Smooth muscle cell (in vitro differentiated cells): Measurements from ENCODE around the gene EGFL7. TPM values are rescaled to one million over a fixed set of nuclear protein-coding genes. Genes with fewer than 3 reads are reported as not detected.

Experiments used
- DNase-seq: peaks from one replicate; lab custom pipeline; 2025; ENCODE audit not compliant: unreplicated experiment; lab: John Stamatoyannopoulos, UW
- H2AFZ ChIP-seq: fragments of 200-600 bp; sonication (generic); 2 replicates; pipeline ENCODE4 v1.6.0; 2016; ENCODE audit warnings: antibody characterized with exemption, low read depth, mild to moderate bottlenecking
- H3F3A ChIP-seq: fragments of 200-600 bp; sonication (generic); 2 replicates; pipeline ENCODE4 v1.6.0; 2017; ENCODE audit warnings: antibody characterized with exemption, low read depth
- H3K27ac ChIP-seq: fragments of 200-600 bp; sonication (generic); 2 replicates; pipeline ENCODE4 v1.5.1; 2016; ENCODE audit warnings: low read depth, mild to moderate bottlenecking
- H3K27me3 ChIP-seq: fragments of 200-600 bp; sonication (generic); 2 replicates; pipeline ENCODE4 v1.6.1; 2016; ENCODE audit warnings: low read depth, mild to moderate bottlenecking
- H3K36me3 ChIP-seq: fragments of 200-600 bp; sonication (generic); 2 replicates; pipeline ENCODE4 v1.5.1; 2016; ENCODE audit warnings: low read depth
- H3K4me1 ChIP-seq: fragments of 200-600 bp; sonication (generic); 2 replicates; pipeline ENCODE4 v1.5.1; 2016; ENCODE audit warnings: low read depth
- H3K4me2 ChIP-seq: fragments of 200-600 bp; sonication (generic); 2 replicates; pipeline ENCODE4 v1.6.0; 2016; ENCODE audit warnings: mild to moderate bottlenecking
- H3K4me3 ChIP-seq: fragments of 200-600 bp; sonication (generic); 2 replicates; pipeline ENCODE4 v1.5.1; 2016; ENCODE audit warnings: mild to moderate bottlenecking
- H3K79me2 ChIP-seq: fragments of 200-600 bp; sonication (generic); 2 replicates; pipeline ENCODE4 v1.6.0; 2016; ENCODE audit warnings: low read depth, mild to moderate bottlenecking
- H3K9ac ChIP-seq: fragments of 200-600 bp; sonication (generic); 2 replicates; pipeline ENCODE4 v1.6.0; 2016; ENCODE audit warnings: low read depth
- H3K9me3 ChIP-seq: fragments of 200-600 bp; sonication (generic); replicated peaks from 2 replicates; pipeline ENCODE4 v1.5.1; 2016; ENCODE audit warnings: low read depth
- H4K20me1 ChIP-seq: fragments of 200-600 bp; sonication (generic); 2 replicates; pipeline ENCODE4 v1.6.0; 2016; ENCODE audit warnings: low read depth
- CTCF ChIP-seq: fragments of 200-600 bp; sonication (generic); IDR thresholded peaks from 2 replicates; pipeline ENCODE4 v1.5.1; 2017; ENCODE audit warnings: borderline replicate concordance, mild to moderate bottlenecking, antibody characterized with exemption; ENCODE audit not compliant: insufficient read depth, poor library complexity, severe bottlenecking
- WGBS: methylation state at CpG from one replicate; pipeline ENCODE4 v1.1.7; 2016; ENCODE audit warnings: low lambda C conversion rate; 5-methylcytosine and 5-hydroxymethylcytosine counted together
- polyA plus RNA-seq: library from polyadenylated mRNA; unstranded; fragments of >200 nt; fragmentation: Nextera tagmentation; extraction: Ambion mirVana; gene quantifications from 2 replicates; pipeline ENCODE4 v1.2.1, GENCODE V29; 2016
- total RNA-seq: library from RNA; depleted of rRNA; stranded (reverse); fragments of >200 nt; gene quantifications from 2 replicates; pipeline ENCODE4 v1.2.3, GENCODE V29; 2014

Gene EGFL7
- total and polyA plus RNA-seq, 2 experiments from 2014 or later = 61.8 to 239 TPM

GRCh38 chr9:136654820-136655535 is 7.7 kb upstream of the EGFL7 start:
- TF ChIP-seq CTCF = no peak
- Histone ChIP-seq H3K79me2 (no peaks in the 10 kb centered on the region), H3K36me3 (no peaks in the 10 kb centered on the region), H3K9ac (no peak overlapping the region), H3K27ac (no peak overlapping the region), H3F3A (no peaks in the 10 kb centered on the region), H3K27me3 (no peaks in the 10 kb centered on the region), H3K4me2 (no peak overlapping the region), H4K20me1 (no peaks in the 10 kb centered on the region), H3K4me1 (no peaks in the 10 kb centered on the region), H3K4me3 (no peak overlapping the region), H3K9me3 (no peaks in the 10 kb centered on the region), H2AFZ (no peak overlapping the region)
- DNase-seq = no peak
- 93% methylated on average over 15 of the region's 15 CpGs for WGBS

GRCh38 chr9:136655536-136656182 is 7.1 kb upstream of the EGFL7 start:
- H3K9ac ChIP-seq = no peak overlapping the region
- H3K36me3 ChIP-seq = no peaks in the 10 kb centered on the region
- H3K4me2 ChIP-seq = no peak overlapping the region
- H3K79me2 ChIP-seq = no peaks in the 10 kb centered on the region
- H3F3A ChIP-seq = no peaks in the 10 kb centered on the region
- peak overlapping the region; percentile 72 for H2AFZ ChIP-seq
- no peak overlapping the region for H3K4me3 ChIP-seq
- H3K27ac ChIP-seq = no peak overlapping the region
- no peaks in the 10 kb centered on the region for H4K20me1 ChIP-seq
- TF ChIP-seq CTCF = no peak
- WGBS = 79% methylated on average over 17 of the region's 18 CpGs
- H3K4me1 ChIP-seq = no peaks in the 10 kb centered on the region
- H3K9me3 ChIP-seq = no peaks in the 10 kb centered on the region
- no peaks in the 10 kb centered on the region for H3K27me3 ChIP-seq
- DNase-seq = no peak

- Histone ChIP-seq H4K20me1 (no peaks in the 10 kb centered on the region), H3K9ac (no peak overlapping the region), H3K4me1 (no peaks in the 10 kb centered on the region), H3K79me2 (no peaks in the 10 kb centered on the region), H3K27me3 (no peaks in the 10 kb centered on the region), H3K4me3 (no peak overlapping the region), H2AFZ (peak overlapping the region; percentile 72), H3F3A (no peaks in the 10 kb centered on the region), H3K4me2 (no peak overlapping the region), H3K9me3 (no peaks in the 10 kb centered on the region), H3K27ac (no peak overlapping the region), H3K36me3 (no peaks in the 10 kb centered on the region)
- DNase-seq = no peak
- WGBS = 83% methylated on average over 11 of the region's 11 CpGs
- no peak for TF ChIP-seq CTCF
These were observed 6.5 kb upstream of the EGFL7 start for GRCh38 chr9:136656183-136656738.
